GM12801 (cell line): Measurements from ENCODE around the gene PCBP4.

ENCODE experiments used
- TF ChIP-seq, protein P1 (sequence below): IDR thresholded peaks from one replicate; pipeline ENCODE4 v1.5.1; 2011; ENCODE audit warnings: control low read depth; ENCODE audit not compliant: insufficient read length; ENCODE audit errors: extremely low read depth

PCBP4 gene

DNA sequence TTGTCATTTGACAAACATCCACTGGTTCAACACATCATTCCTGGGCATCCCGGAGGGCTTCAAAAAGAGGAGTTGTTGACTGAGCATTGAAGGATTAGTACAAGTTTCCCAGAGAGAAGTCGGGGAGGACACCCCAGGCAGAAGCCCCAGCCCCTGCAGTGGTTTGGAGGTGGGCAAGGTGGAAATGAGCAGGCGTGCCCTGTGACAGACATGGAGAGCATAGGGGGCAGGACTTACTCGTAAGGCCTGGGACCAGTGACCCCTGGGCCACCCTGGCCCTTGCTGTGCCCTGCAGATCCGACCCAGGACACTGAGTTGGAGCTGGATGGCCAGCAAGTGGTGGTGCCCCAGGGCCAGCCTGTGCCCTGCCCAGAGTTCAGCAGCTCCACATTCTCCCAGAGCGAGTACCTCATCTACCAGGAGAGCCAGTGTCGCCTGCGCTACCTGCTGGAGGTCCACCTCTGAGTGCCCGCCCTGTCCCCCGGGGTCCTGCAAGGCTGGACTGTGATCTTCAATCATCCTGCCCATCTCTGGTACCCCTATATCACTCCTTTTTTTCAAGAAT is 19.2 kb downstream of the PCBP4 start:
- TF ChIP-seq, protein P1, sequence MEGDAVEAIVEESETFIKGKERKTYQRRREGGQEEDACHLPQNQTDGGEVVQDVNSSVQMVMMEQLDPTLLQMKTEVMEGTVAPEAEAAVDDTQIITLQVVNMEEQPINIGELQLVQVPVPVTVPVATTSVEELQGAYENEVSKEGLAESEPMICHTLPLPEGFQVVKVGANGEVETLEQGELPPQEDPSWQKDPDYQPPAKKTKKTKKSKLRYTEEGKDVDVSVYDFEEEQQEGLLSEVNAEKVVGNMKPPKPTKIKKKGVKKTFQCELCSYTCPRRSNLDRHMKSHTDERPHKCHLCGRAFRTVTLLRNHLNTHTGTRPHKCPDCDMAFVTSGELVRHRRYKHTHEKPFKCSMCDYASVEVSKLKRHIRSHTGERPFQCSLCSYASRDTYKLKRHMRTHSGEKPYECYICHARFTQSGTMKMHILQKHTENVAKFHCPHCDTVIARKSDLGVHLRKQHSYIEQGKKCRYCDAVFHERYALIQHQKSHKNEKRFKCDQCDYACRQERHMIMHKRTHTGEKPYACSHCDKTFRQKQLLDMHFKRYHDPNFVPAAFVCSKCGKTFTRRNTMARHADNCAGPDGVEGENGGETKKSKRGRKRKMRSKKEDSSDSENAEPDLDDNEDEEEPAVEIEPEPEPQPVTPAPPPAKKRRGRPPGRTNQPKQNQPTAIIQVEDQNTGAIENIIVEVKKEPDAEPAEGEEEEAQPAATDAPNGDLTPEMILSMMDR = no peak

DNA sequence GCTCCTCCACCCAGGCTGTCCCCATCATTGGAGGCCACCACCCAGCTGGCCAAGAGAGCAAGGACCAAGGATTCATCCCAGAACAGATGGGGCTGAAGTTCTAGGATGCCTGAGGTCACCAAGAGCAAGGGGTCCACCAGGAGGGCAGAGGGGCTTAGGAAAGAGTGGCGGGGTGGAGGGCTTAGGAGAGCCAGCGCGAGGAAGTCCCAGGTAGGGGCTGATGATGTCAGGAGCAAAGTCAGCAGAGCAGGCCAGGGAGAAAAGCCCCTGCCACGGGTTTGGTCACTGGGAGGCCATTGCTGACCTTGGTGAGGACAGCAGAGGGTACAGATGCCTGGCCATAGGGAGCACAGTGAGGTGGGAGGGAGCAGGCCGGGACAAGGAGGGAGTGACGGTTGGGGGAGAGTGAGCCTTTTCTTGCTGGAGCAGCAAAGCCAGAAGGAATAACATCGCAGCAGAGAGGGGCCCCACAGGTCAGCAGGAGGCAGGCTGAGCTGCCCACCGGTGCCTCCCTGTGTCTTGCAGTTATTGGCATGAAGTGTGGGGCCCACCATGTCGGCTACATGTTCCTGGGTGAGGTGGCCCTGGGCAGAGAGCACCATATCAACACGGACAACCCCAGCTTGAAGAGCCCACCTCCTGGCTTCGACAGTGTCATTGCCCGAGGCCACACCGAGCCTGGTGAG is 19.9 kb downstream of the PCBP4 start:
- TF ChIP-seq, protein P1 = no peak

DNA sequence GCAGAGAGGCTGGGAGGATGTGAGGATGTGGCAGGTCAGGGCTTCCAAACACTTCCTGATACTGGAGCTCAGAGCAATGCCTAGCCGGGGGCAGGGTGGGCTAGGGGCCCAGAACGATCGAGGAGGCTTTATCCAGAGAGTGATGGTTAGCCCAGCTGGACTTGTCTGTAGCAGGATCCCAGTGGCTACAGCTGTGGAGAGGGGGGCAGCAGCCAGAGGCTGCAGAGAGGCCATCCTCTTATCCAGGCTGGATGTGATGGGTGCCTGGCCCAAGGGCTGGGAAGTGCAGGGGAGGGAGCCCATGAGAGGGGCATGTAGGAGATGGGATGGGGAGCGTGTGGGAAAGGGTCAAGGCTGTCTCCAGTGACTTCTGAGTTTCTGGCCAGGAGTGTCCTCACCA is 20.5 kb downstream of the PCBP4 start:
- TF ChIP-seq, protein P1 = no peak

DNA sequence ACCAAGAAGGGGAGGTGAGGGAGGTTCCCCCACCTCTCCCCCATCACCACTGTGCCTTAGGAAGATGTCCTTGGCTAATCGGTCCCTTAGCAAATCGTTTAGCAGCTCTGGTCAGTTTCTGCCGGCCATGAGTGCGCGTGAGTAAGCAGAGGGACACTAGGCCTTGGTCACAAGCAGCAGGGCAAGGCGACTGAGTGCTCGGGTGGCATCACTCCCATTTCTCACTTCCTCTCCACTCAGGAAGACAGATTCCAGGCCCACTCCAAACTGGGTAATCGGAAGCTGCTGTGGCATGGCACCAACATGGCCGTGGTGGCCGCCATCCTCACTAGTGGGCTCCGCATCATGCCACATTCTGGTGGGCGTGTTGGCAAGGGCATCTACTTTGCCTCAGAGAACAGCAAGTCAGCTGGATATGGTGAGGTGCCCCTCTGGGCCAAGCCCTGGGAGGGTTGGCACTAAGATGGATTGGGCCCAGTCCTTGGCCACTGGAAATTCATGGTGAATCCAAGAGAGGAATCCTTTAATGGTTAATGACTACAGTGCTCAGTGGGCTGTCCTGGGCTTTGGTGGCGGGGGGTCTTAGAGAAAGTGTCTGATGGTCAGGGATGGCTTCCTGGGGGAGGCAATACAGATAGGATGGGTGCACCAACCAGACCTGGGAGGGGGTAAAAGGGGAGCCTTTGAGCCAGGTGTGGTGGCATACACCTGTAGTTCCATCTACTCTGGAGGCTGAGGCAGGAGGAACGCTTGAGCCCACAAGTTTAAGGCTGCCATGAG is 21.1 kb downstream of the PCBP4 start:
- TF ChIP-seq, protein P1 = no peak

DNA sequence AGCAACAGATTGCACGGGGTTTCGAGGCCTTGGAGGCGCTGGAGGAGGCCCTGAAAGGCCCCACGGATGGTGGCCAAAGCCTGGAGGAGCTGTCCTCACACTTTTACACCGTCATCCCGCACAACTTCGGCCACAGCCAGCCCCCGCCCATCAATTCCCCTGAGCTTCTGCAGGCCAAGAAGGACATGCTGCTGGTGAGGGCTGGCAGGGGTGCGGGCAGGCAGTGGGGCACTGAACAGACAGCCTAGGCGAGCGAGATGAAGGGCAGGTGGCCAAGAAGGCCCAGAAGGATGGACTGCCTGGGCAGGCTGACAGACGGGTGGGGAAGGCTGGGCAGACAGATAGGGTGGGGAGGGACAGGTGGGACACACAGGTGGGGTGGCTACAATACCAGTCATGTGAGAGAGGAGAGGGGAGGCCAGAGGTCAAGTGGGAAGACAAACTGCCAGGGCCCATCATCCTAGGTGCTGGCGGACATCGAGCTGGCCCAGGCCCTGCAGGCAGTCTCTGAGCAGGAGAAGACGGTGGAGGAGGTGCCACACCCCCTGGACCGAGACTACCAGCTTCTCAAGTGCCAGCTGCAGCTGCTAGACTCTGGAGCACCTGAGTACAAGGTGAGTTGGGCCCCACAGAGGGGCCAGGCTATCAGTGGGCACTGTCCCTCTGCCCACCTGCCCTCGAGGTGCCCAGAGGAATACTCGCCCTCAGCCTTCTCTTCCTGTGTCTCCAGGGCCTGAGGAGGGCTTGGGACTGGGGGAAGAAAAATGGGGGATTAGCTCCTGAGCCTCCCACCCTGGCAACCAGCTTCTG is 22.0 kb downstream of the PCBP4 start:
- TF ChIP-seq, protein P1 = no peak

DNA sequence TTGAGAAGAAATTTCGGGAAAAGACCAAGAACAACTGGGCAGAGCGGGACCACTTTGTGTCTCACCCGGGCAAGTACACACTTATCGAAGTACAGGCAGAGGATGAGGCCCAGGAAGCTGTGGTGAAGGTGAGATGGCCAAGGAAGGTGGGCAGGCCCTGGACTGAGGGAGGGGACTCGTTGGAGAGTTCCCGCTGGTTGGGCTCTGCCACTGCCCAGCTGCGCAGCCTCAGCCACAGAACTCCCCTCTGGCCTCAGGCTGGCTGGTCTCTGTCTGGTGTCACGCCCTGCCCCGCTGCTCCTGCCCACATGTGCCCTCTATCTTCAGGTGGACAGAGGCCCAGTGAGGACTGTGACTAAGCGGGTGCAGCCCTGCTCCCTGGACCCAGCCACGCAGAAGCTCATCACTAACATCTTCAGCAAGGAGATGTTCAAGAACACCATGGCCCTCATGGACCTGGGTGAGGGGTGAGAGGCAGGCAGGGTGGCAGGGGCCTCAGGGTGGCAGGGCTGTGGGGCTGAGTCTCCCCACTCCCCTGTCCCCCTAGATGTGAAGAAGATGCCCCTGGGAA is 22.7 kb downstream of the PCBP4 start:
- TF ChIP-seq, protein P1 = no peak
